Measurements from ENCODE around the gene PKN2. TPM values are rescaled to one million over a fixed set of nuclear protein-coding genes. Genes with fewer than 3 reads are reported as not detected.
A peak's percentile ranks its signal among the peaks of the same experiment; 100 is the strongest.

Gene PKN2
- total RNA-seq, 1 experiment from 2014 or later: 32.5 TPM

DNA sequence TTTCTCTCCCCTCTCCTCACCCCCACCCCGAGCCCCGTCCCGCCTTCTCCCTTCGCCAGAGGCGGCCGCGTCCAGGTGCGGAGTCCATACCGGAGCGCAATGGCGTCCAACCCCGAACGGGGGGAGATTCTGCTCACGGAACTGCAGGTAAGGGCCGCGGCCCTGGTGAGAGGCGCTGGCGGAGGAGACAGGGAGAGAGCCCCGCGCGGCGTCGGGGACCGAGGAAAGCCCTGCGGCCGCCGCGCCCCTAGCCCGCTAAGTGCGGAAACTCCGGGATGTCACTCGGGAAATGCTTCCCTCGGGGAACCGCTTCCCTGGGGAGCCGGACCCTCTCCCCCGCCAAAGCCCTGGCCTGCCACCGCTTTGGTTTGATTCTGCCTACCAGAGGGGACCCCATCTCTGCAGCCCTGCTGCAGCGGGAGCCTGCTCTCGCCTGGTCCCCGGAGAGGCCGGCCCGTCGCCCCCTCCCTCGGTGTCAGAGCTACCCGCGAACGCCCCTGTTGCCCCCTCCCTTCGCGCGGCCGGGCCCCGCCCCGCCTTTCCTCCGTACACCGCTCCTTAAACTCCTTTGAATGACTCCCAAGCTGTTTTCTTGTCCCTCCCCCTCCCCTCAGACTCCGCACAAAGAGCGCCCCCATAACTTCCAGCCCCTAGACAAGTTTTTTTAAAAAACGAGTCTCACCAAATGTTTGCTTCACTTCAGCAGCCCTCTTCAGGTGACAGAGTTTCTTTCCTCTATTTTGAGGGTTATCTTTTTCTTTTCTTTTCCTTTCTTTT, 597 bp downstream of the PKN2 start:
- DNase-seq: peak; percentile 81
- peaks cover 0 to 2% (median 0%) of the 10 kb centered on the region in 3 experiments; a peak in 1 of 7 replicates for H3K36me3 Mint-ChIP-seq (ENCODE audit: insufficient read depth in 1 of 3, low read depth in 3 of 3)
- peaks cover 8 to 15% of the 10 kb centered on the region in 2 experiments for H3K4me1 Mint-ChIP-seq
- Histone ChIP-seq H3K56ac (ENCODE audit: insufficient read length, low read depth, low read length) (no peak overlapping the region), H4K91ac (ENCODE audit: insufficient read length, low read depth, low read length) (no peak overlapping the region), H2AK5ac (ENCODE audit: insufficient read length, low read length) (no peak overlapping the region), H4K8ac (replicated peaks; ENCODE audit: insufficient read length, low read depth, low read length) (no peak overlapping the region), H2BK12ac (ENCODE audit: insufficient read length, low read depth, low read length) (no peak overlapping the region), H2BK15ac (ENCODE audit: low read depth, low read length) (no peak overlapping the region), H4K20me1 (ENCODE audit: control insufficient read depth, insufficient read depth, insufficient read length) (no peaks in the 10 kb centered on the region), H3K23ac (ENCODE audit: insufficient read length, low read depth, low read length) (no peak overlapping the region), H3K27me3 (ENCODE audit: insufficient read depth, low read length) (no peaks in the 10 kb centered on the region), H2BK120ac (ENCODE audit: low read depth, low read length, poor library complexity, severe bottlenecking) (no peak overlapping the region), H3K23me2 (ENCODE audit: insufficient read length, low read depth, low read length, poor library complexity, severe bottlenecking) (no peaks in the 10 kb centered on the region), H3K79me2 (ENCODE audit: insufficient read depth, low read length) (peaks cover 11% of the 10 kb centered on the region; the same call in 1 of the 2 replicates), H3K79me1 (ENCODE audit: insufficient read depth, low read depth, low read length, poor library complexity, severe bottlenecking) (no peaks in the 10 kb centered on the region), H3K4ac (ENCODE audit: low read depth, low read length) (no peak overlapping the region), H3K18ac (ENCODE audit: insufficient read length, low read depth, low read length) (peak overlapping the region; percentile 35), H3K4me2 (ENCODE audit: insufficient read depth, insufficient read length, low read length) (peak overlapping the region; percentile 54), H3K9me3 (ENCODE audit: control insufficient read depth, low read depth, low read length) (no peaks in the 10 kb centered on the region), H4K5ac (ENCODE audit: insufficient read length, low read depth, low read length) (no peak overlapping the region), H3K14ac (ENCODE audit: insufficient read depth, low read length) (peak overlapping the region; percentile 79), H3K9ac (ENCODE audit: extremely low read depth, insufficient read length, low read length) (peak overlapping the region; percentile 79), H3T11ph (ENCODE audit: low read length) (no peak overlapping the region), H2BK20ac (ENCODE audit: low read depth, low read length, poor library complexity, severe bottlenecking) (no peak overlapping the region), H3K27ac (ENCODE audit: insufficient read length, low read depth, low read length) (peak overlapping the region; percentile 44), H2AFZ (ENCODE audit: low read length) (no peak overlapping the region), H3K4me1 (ENCODE audit: insufficient read depth, low read length) (no peaks in the 10 kb centered on the region), H2BK5ac (ENCODE audit: insufficient read length, low read length) (no peak overlapping the region)
- TF ChIP-seq, protein P1, sequence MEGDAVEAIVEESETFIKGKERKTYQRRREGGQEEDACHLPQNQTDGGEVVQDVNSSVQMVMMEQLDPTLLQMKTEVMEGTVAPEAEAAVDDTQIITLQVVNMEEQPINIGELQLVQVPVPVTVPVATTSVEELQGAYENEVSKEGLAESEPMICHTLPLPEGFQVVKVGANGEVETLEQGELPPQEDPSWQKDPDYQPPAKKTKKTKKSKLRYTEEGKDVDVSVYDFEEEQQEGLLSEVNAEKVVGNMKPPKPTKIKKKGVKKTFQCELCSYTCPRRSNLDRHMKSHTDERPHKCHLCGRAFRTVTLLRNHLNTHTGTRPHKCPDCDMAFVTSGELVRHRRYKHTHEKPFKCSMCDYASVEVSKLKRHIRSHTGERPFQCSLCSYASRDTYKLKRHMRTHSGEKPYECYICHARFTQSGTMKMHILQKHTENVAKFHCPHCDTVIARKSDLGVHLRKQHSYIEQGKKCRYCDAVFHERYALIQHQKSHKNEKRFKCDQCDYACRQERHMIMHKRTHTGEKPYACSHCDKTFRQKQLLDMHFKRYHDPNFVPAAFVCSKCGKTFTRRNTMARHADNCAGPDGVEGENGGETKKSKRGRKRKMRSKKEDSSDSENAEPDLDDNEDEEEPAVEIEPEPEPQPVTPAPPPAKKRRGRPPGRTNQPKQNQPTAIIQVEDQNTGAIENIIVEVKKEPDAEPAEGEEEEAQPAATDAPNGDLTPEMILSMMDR (conservative IDR thresholded peaks at IDR 0.05): peak; percentile 15; the same call in 1 of the 3 replicates
- peaks cover 0 to 2% of the 10 kb centered on the region in 2 experiments; a peak in 1 of 5 replicates for H3K9me3 Mint-ChIP-seq
- peak overlapping the region; percentile 82 to 94 for H3K4me3 Mint-ChIP-seq
- H3K27me3 Mint-ChIP-seq (ENCODE audit: low read depth): no peaks in the 10 kb centered on the region
- peak overlapping the region; percentile 95 to 99 (median 97) for H3K27ac Mint-ChIP-seq
- WGBS (ENCODE audit: extremely low coverage, insufficient read length, low lambda C conversion rate): no CpG with 5 or more reads among the region's 58 CpGs
